Hepatocyte (in vitro differentiated cells): Measurements from ENCODE around the gene BCAR1.
"Not testable (repeated sequence)": the region's sequence is repeated elsewhere in the genome, so short reads cannot be mapped to it uniquely, and the experiment has no call there.

Source experiments
- CTCF ChIP-seq: fragments of 200-600 bp; sonication (generic); IDR thresholded peaks from 2 replicates; pipeline ENCODE4 v1.5.1; 2016; ENCODE audit warnings: antibody characterized with exemption, mild to moderate bottlenecking; ENCODE audit not compliant: poor library complexity
- EZH2 ChIP-seq: fragments of 200-600 bp; sonication (generic); IDR thresholded peaks from 2 replicates; pipeline ENCODE4 v1.6.1; 2016; ENCODE audit warnings: antibody characterized with exemption, mild to moderate bottlenecking, borderline replicate concordance
- EZH2phosphoT487 ChIP-seq: fragments of 200-600 bp; sonication (generic); IDR thresholded peaks from one replicate; pipeline ENCODE4 v1.6.1; 2018; ENCODE audit warnings: antibody characterized with exemption, mild to moderate bottlenecking, low read depth, moderate library complexity; ENCODE audit not compliant: unreplicated experiment, severe bottlenecking

- TF ChIP-seq EZH2phosphoT487, CTCF, EZH2: not testable (repeated sequence)
Observed at GRCh38 chr16:75281009-75281408, 29.6 kb upstream of the BCAR1 start.
